GM18511 (cell line): ENCODE results near the gene PIN1.

Experiments used
- ATAC-seq: cut with Tn5 transposase; IDR thresholded peaks from one replicate; pipeline ENCODE4 v1.9.1; 2021; ENCODE audit warnings: mild to moderate bottlenecking, moderate library complexity; ENCODE audit not compliant: unreplicated experiment

Gene PIN1

DNA sequence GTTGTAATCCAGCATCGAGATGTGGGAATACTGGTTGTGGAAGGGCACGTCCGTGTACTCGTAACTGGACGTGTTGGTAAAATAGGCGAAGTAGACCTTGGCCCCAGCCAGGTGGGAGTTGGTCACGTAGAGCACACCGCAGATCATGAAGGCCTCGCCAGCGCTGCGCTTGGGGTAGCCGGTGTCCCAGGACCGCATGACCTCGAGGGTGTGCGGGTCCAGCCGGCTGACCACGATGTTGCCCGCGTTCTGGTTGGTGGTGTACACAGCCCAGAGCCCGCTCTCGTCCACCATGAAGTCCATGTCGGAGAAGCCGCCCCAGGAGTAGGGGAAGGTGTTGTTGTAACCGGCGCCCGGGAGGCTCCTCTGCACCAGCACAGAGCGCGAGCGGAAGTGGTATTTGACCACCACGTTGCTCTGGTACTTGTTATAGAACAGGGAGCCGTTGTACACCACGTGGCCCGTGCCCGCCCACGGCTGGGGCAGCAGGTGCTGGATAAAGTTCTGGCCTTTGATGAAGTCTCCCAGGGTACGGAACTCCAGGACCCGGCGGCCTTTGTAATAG is 19.2 kb downstream of the PIN1 start:
- no peak for ATAC-seq

GRCh38 chr19:9856609-9857008 is 21.5 kb downstream of the PIN1 start:
- no peak for ATAC-seq

DNA sequence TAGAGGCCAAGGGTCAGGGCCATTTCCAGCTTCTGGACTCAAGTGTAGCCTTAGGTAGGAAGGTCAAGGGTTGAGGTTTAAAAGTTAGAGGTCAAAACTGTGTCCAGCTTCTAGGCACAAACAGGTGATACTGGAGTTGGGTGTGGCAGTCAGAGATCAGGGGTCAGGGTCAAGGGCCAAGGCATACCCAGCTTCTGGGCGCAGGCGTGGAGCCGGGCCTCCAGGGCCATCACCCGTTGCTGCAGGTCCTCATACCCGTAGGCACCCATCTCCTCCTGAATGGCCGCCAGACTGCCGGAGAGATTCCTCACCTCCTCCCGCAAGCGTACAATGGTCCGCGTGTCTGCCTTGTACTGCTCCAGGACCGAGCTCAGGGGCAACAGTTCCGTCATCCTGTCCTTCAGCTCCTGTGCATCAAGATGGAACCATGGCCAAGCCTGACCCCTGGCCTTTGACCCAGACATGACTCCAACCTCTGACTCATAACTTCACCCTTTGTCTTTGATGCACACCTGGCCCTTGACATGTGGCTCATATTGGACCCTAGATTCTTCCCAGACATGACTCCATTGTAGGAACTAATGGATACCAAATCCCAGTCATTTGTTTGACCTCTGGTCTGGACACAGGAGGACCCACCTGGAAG is 22.1 kb downstream of the PIN1 start:
- ATAC-seq: no peak

DNA sequence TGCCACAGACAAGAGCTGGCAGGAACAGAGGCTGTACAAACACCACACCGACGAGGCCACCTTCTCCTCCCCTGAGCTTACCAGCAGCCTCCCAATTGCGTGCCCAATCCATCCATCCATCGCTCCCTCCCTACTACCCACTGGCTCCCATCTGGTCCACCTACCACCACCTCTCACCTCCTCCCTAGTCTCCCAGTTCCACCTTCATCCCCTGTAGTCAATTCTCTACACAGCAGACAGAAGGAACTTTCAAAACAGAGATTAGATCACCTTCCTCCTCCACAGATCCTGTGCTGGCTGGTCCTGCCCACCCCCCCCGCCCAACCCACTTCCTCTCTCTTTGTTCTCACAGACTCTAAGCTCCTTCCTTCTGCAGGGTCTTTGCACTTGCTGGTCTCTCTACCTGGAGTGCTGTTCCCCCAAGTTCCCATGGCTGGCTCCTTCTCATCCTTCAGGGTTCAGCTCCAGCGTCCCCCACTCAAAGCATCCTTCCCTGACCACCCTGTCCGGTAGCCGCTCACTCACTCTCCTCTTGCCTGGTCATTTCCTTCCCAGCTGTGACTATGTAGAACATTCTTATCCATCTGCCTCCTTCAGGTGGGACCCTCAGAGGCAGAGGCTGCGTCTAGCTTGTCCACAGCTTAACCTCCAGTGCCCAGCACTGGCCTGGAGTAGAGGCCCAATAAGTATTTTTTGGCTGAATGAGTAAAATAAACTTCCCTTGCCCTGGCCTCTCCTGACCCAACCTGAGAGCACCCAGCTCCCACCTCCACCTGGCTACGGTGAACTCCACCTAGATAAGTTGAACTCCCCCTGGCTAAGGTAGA is 23.0 kb downstream of the PIN1 start:
- ATAC-seq: no peak

DNA sequence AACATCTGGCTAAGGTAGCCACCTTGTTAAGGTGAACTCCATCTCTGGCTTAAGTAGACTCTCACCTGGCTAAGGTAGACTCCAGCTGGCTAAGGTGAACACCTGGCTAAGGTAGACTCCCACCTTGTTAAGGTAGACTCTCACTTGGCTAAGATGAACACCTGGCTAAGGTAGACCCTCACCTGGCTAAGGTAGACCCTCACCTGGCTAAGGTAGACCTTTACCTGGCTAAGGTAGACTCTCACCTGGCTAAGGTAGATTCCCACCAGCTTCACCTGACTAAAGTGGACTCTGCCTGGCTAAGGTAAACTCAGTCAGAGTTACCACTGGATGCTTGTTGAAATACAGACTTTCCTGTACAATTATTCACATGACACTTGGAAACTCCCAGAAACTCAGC is 23.6 kb downstream of the PIN1 start:
- no peak for ATAC-seq

GRCh38 chr19:9860407-9860806 is 25.3 kb downstream of the PIN1 start:
- no peak for ATAC-seq

GRCh38 chr19:9861503-9861902 is 26.4 kb downstream of the PIN1 start:
- ATAC-seq: no peak

DNA sequence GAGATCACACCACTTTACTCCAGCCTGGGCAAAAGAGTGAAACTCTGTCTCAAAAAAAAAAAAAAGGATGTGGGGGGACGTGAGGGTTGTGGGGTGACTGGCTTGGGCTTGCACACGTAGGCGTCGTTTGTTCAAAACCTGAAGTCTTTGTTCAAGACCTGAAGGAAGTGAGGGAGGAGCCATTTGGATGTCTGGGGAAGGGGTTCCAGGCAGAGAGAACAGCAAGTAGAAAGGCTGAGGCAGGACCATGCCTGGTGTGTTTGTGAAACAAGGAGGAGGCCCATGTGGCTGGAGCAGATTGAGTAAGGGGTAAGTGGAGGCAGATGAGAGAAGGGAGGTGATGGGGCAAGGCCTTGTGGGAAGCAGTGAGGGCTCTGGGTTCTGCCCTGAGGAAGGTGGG is 27.8 kb downstream of the PIN1 start:
- ATAC-seq: no peak

GRCh38 chr19:9863759-9864158 is 28.6 kb downstream of the PIN1 start:
- no peak for ATAC-seq

GRCh38 chr19:9865732-9866501 is 30.8 kb downstream of the PIN1 start:
- no peak for ATAC-seq

DNA sequence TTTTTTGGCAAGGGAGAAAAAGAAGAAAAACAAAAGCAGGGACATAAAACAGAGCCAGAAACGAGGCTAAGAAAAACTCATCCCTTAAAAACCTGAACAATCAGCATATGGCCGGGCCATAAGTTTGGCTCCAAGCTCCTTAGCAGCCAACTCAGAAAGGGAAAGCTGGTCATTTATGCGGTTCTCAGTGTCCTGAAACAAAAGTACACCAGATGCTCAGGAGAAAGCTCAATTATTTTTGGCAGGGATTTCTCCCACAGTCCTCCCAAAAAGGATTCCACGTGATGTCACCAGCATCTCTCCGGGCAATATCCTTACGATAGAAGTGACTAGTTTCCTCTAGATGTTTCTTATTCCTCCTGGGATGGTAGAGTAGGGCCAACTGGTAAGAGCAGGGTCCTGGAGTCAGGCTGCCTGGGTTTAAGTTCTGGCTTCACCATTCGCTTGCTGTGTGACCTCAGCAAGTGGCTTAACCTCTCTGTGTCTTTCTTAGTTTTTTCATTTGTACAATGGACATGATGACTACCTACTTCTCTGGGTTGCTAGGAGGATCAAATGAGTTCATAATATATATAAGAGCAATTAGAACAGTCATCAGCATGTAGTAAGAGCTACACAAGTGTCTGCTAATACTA is 34.0 kb downstream of the PIN1 start:
- no peak for ATAC-seq

GRCh38 chr19:9871626-9872338 is 36.7 kb downstream of the PIN1 start:
- no peak for ATAC-seq

GRCh38 chr19:9872618-9873242 is 37.6 kb downstream of the PIN1 start:
- no peak for ATAC-seq

DNA sequence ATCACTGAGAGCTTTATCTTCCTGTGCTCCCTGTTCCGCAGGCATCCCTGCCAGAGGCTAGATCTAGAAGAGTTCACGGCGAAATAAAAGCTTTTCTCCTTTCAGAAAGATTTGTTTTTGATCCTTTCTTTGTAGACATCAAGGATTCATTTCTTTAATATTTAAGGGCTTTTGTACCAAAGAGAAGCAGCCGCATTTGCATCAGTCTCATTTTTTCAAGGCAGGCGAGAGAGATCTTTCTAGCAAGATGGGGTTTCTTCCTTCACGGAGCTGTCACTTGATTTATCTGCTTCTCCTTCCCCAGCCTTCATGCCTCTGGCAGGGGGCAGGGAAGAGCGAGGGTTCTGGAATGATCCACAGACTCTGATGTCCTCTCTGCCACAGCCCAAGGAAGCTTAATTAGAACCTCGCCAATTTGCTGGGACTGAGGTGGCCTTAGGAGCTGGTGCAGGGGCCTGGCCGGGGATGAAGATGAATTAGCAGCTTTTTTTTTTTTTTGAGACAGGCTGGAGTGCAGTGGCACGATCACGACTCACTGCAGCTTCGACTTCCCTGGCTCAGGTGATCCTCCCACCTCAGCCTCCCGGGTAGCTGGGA is 40.0 kb downstream of the PIN1 start:
- ATAC-seq: no peak

DNA sequence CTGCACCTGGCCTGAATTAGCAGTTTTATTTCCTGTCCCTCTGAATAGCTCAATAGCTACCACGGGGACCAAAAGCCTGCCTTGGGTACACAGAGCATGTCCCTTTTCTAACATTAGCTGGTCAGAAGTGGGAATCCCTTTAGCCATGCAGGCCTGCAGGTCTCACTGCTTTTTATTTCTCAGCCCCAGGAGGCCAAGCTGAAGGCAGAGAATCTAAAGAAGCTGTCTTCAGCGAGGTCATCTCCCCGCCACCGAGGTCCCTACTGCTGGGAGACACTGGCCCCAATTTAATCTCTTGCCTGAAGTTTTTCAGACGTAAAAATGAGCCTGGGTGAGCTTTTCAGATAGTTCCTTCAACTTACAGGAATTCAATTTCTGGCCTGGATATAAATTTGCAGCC is 40.7 kb downstream of the PIN1 start:
- no peak for ATAC-seq

DNA sequence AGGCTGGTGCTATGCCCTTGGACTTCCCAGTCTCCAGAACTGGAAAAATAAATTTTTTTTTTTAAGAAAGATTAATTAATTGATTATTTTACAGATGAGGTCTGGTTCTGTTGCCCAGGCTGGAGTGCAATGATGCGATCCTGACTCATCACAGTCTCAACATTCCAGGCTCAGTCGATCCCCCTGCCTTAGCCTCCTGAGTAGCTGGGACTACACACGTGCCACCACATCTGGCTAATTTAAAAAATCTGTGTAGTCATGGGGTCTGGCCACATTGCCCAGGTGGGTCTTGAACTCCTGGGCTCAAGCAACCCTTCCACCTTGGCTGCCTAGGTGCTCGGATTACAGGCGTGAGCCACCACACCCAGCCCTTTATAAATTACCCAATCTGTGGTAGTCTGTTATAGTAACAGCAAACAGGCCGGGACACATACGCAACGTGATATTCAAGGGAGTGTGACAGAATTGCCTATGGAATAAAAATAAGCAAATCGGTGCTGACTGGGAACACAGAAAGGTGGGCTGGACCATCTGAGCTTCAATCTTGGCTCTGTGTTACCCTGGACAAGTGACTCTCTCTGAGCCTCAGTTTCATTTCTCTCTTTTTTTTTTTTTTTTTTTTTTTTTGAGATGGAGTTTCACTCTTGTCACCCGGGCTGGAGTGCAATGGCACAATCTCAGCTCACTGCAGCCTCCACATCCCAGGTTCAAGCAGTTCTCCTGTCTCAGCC is 42.8 kb downstream of the PIN1 start:
- no peak for ATAC-seq

- ATAC-seq: no peak
Observed at GRCh38 chr19:9878511-9879196, 43.5 kb downstream of the PIN1 start.

GRCh38 chr19:9881720-9882119 is 46.6 kb downstream of the PIN1 start:
- ATAC-seq: no peak
